ENCODE measurements around the gene CSF2RB.

The CSF2RB gene

GRCh38 chr22:36900225-36900624 lies 13.2 kb upstream of the CSF2RB start:
- TF ChIP-seq, protein P1, sequence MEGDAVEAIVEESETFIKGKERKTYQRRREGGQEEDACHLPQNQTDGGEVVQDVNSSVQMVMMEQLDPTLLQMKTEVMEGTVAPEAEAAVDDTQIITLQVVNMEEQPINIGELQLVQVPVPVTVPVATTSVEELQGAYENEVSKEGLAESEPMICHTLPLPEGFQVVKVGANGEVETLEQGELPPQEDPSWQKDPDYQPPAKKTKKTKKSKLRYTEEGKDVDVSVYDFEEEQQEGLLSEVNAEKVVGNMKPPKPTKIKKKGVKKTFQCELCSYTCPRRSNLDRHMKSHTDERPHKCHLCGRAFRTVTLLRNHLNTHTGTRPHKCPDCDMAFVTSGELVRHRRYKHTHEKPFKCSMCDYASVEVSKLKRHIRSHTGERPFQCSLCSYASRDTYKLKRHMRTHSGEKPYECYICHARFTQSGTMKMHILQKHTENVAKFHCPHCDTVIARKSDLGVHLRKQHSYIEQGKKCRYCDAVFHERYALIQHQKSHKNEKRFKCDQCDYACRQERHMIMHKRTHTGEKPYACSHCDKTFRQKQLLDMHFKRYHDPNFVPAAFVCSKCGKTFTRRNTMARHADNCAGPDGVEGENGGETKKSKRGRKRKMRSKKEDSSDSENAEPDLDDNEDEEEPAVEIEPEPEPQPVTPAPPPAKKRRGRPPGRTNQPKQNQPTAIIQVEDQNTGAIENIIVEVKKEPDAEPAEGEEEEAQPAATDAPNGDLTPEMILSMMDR (IDR thresholded peaks at IDR 0.05): no peak
- no peak overlapping the region for H3K4me3 ChIP-seq
- DNase-seq (ENCODE audit: low spot score): no peak
- H3K27ac ChIP-seq: no peak overlapping the region

GRCh38 chr22:36900880-36901279 lies 12.5 kb upstream of the CSF2RB start:
- TF ChIP-seq, protein P1 (IDR thresholded peaks at IDR 0.05): no peak
- Histone ChIP-seq H3K27ac (no peak overlapping the region), H3K4me3 (no peak overlapping the region)
- no peak for DNase-seq (ENCODE audit: low spot score)

GRCh38 chr22:36901411-36902142 lies 11.9 kb upstream of the CSF2RB start:
- TF ChIP-seq, protein P1 (IDR thresholded peaks at IDR 0.05): no peak
- Histone ChIP-seq H3K27ac (no peak overlapping the region), H3K4me3 (no peak overlapping the region)
- no peak for DNase-seq (ENCODE audit: low spot score)

GRCh38 chr22:36902143-36902926 lies 11.1 kb upstream of the CSF2RB start:
- DNase-seq (ENCODE audit: low spot score): no peak
- TF ChIP-seq, protein P1 (IDR thresholded peaks at IDR 0.05): no peak
- Histone ChIP-seq H3K4me3 (no peak overlapping the region), H3K27ac (no peak overlapping the region)

GRCh38 chr22:36904260-36904880 lies 9.1 kb upstream of the CSF2RB start:
- DNase-seq (ENCODE audit: low spot score): no peak
- Histone ChIP-seq H3K4me3 (no peak overlapping the region), H3K27ac (no peak overlapping the region)
- TF ChIP-seq, protein P1 (IDR thresholded peaks at IDR 0.05): no peak

DNA sequence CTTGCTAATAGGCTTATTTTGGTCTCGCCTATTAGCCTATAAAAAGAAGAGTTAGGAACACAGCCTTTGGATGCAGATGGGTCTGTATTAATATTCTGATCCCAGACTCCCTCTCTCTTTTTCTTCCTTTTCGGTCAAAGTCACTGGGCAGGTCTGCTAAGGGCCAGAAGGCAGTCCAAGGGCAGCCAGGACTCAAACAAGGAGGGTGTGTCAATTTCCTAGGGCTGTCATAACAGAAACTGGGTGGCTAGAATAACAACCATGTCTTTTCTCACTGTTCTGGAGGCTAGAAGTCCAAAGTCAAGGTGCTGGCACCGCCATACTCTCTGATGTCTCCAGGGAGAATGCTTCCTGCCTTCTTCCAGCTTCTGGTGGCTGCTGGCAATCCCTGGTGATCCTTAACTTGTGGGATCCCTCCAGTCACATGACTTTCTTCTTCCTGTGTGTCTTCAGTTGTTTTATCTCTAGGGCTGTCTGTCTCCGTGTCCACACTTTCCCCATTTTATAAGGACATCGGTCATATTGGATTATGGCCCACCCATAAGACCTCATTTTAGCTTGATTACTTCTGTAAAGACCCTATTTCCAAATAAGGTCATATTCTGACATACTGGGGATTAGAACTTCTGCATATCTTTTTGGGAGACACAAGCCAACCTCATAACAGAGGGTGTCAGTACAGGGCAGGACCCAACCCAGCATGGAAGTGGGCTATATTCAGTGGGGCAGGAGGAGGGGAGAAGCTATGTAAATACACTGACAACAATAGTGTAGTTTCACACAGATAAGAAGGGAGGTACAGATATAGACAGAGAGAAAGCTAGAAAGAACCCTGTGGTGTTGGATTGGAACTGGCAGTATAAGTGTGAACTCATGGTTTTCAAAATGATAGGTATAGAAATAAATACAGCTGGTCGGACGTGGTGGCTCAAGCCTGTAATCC lies 5.9 kb upstream of the CSF2RB start:
- DNase-seq (ENCODE audit: low spot score): no peak
- TF ChIP-seq, protein P1 (IDR thresholded peaks at IDR 0.05): no peak
- Histone ChIP-seq H3K27ac (no peak overlapping the region), H3K4me3 (no peak overlapping the region)
